Stimulated activated CD4-positive, alpha-beta T cell treated with anti-CD3 and anti-CD28 coated beads, TNF-alpha, amount 100 ng/mL, for 48 hours (primary cell): ENCODE results near the gene NFAT5.
"Not testable (repeated sequence)": the region's sequence is repeated elsewhere in the genome, so short reads cannot be mapped to it uniquely, and the experiment has no call there.

Experiments used
- DNase-seq, 3 donors: peaks; one replicate each; pipeline ENCODE4 v3.0.0-alpha.2; 2020; ENCODE audit warnings: low read depth in 3 of 3

The NFAT5 gene

DNA sequence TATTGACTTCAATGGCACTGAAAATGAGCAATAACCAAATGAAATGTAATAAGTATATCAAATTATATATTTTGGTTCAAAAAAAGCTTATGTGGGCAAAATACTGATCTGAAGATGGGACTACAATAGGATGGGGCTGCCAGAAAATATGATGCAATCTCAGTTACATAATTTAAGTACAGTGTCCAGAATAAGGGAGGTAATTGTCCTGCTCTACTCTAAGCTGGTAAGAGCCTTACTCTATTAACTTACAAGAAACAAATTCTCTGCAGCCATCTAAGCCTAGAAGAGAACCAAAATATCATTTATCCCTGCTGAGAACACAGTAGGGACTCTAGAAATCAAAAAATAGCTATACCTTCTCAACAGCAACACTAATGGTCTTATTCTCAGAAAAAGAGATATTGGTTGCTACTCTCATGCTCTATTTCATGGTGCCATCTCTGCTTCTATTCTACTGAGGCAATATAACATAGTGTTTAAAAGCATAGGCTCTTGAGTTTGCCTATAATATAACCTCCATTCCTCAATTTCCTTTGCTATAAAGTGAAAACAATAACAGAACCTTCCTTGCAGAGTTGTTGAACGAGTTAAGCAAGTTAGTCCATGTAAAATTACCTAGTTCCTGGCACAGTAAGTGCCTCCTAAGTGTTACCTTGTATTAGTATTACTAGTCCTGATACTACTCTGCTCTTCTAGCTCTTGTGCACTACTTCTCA is 140.6 kb downstream of the NFAT5 start:
- no peak for DNase-seq

DNA sequence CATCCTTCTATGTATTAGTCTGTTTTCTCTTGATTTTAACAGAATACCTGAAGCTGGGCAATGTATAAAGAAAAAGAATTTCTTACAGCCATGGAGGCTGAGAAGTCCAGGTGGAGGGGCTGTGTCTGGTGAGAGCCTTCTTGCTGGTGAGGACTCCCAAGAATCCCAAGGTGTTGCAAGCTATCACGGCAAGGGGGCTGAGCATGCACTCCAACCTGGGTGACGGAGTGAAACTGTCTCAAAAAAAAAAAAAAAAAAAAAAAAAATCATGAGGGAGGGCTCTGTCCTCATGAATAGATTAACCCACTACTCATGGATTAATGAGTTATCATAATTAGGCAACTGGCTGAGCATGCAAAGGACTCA is 141.2 kb downstream of the NFAT5 start:
- no peak for DNase-seq

DNA sequence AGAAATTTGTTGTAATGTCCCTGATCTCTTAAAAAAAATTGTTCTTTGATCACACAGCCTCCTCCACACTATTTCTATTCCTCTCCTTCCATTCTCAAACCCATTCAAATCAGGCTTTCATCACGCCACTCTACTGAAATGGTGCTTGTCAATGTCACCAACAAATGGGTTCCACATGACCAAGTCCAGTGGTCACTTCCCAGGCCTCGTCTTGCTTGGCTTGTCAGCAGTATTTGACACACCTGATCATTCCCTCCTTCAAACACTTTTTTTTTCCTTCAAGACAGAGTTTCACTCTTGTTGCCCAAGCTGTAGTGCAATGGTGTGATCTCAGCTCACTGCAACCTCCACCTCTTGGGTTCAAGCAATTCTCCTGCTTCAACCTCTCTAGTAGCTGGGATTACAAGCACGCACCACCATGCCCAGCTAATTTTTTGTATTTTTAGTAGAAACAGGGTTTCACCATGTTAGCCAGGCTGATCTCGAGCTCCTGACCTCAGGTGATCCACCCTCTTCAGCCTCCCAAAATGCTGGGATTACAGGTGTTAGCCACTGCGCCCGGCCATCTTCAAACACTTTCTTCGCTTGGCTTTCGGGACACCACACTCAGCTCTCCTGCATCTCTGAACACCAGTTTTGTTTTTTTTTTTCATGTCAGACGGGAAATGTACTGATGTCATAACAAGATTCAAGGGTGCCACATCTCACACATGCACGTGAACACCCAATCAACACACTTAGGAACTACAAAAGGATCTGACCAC is 142.3 kb downstream of the NFAT5 start:
- no peak for DNase-seq

DNA sequence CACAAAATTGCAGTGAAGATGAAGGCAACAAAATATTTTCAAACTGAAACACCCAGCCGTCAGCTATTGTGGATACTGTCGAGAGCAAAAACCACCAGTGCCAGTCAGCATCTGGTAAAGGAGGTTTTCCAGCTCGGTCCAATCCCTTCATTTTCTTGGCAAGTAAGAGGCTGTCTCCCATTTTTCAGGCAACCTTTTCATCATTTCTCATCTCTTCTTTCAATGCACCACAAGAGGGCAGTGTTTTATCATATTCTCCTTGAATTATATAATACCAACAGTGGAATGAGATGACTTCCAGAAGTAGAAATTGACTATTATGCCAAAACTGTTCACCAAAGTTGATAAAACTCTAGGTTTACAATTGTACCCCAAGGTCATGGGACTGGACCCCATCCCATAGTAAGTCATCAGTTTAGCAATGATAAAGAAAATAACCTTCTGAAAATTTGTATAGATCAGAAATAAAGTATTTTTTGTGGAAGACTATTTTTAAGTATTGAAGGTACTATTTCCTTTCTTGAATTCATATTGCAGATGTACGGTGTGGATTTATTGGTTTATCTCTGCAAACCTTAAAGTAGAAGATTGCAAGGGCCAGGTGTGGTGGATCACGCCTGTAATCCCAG is 143.8 kb downstream of the NFAT5 start:
- DNase-seq: no peak

DNA sequence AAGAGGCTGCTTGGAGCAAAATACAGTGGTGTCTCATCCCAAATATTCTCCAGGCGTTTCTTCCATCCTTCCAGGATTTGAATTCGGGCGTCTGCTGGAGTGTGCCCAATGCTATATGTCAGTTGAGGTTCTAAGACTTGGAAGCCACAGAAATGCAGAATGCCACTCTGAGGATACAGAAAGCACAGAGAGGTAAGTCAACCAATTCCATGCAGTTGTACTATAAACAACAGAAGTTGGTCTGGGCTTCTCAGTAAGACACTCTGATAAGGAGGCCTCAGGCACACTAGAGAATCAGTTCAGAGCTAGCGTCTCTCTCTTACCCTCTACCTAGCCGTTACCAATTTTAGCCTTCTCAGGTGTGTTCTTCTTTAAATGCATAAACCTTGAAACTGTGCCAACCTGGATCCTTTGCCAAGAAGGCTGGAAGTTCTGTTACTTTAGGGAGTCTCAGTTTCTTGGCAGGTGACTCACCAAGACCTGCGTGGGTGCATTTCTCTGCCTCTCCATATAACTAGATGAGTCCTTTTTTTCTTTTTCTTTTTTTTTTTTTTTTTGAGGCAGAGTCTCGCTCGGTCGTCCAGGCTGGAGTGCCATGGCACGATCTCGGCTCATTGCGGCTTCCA is 145.5 kb downstream of the NFAT5 start:
- DNase-seq: no peak

DNA sequence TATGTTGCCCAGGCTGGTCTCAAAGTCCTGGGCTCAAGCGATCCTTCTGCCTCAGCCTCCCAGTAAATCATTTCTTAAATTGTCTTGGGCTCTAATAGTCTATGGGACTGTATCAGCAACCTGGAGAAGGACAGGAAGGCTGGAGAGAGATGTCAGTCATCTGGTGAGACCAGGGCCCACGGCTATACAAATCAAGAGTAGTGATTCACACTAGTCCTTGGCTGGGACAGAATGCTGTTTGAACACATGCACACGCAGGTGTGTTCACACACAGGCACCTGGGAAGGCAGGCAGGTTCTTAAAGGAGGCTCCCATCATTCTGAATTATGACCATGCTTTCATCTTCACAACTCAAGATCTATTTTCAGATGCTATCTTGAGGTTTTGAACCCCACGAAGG is 146.5 kb downstream of the NFAT5 start:
- no peak for DNase-seq

DNA sequence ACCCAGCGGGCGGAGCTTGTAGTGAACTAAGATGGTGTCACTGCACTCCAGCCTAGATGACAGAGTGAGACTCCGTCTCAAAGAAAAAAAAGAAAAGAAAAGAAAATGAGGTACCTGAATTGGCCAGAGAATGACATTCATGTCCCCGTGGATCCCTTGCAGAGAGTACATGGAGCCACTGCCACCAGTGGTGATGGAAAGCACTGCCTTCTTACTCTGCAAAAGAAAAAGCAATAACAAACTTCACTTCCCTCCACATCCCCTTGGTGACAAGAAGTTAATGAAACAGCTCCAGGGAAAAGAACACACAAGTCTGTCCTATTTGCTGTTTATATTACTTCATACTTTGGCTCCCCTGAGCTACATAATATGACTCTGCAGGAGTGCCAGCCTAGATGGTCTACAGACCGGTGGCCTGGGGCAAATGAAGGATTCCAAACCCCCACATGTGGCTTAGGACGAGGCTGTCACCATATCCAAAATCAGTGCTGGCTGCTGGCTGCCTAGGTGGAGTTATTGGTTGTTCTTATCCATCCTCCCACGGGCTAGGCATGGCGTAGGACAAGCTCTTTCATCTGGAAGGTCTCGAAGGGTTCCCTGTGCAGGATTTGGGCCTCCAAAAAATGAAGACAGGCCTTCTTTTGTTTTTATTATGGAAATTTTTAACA is 147.3 kb downstream of the NFAT5 start:
- DNase-seq: no peak

DNA sequence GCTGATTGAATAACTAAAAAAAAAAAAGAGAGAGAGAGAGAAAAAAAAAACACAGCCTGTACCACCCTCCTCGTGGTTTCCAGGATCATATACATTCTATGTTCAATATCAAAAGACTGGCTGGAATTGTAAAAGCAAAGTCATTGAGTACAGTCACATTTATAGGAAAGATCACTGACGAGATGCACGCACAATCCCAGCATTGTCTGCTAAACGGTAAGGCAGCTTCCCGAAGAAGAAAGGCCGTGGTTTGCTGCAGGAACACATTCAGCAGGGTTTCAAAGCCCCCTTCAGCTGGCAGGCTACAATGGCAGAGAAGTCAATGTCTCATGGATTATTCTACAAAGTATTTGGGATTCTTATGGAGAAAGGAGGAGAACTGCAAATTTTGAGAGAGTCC is 151.3 kb downstream of the NFAT5 start:
- no peak for DNase-seq

DNA sequence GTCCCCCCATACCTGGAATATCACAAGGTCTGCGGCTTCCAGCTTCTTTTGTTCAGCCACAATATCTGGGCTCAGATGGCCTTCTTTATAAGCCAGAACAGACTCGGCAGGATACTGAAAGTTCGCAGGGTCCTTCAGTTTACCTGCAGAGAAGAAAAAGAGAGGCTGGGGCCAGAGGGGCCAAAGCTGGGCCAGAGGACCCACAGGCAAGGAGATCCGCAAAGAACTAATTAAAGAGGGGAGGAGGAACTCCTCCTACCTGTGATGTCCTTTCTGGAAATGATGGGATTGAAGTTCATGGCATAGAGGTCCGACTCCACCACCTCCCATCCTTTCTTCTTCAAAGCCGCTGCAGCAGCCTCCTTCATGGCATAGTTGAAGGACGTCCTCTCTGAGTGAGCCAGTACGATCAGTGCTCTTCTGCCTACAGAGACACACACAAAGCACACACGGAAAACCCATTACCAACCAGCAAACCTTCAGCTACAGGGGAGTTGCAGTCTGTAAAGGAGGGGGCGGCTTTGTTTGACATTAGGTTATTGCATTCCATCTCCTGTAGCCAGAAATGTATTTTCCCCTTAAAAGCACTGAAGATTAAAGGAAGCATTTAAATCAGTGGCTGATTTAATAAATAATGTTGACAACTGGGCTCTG is 152.5 kb downstream of the NFAT5 start:
- no peak for DNase-seq

DNA sequence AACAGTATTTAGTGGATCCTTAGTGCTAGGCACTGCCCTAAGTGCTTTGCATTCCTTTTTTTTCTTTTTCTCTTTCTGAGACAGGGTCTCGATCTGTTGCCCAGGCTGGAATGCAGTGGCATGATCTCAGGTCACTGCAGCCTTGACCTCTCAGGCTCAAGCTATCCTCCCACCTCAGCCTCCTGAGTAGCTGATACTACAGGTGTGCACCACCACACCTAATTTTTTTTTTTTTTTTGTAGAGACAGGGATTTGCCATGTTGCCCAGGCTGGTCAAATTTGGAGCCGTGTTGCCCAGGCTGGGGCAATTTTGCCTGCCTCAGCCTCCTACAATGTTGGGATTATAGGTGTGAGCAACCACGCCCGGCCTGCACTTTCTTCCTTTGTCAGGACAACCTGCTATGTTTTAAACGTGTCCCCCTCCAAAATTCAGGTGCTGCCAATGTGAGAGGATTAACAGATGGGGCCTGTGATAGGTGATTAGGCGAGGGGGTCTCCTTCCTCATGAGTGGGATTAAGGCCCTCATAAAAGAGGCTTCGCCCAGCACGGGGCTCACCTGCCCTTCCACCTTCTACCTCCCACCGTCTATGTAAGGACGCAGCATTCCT is 155.2 kb downstream of the NFAT5 start:
- no peak for DNase-seq

DNA sequence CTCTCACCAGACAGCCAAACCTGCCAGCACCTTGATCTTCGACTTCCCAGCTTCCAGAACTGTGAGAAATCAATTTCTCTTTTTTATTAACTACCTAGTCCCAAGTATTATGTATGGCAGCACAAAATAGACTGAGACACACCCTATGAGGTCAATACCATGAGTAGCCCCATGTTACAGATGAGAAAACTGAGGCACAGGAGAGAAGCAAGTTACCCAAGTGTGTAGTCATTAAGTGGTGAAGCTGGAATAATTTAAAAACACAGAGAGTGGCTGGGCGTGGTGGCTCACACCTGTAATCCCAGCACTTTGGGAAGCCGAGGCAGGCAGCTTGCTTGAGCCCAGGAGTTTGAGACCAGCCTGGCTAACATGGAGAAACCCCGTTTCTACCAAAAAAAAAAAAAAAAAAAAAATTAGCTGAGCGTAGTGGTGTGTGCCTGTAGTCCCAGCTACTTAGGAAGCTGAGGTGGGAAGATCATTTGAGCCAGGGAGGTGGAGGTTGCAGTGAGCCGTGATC is 155.7 kb downstream of the NFAT5 start:
- DNase-seq: no peak

DNA sequence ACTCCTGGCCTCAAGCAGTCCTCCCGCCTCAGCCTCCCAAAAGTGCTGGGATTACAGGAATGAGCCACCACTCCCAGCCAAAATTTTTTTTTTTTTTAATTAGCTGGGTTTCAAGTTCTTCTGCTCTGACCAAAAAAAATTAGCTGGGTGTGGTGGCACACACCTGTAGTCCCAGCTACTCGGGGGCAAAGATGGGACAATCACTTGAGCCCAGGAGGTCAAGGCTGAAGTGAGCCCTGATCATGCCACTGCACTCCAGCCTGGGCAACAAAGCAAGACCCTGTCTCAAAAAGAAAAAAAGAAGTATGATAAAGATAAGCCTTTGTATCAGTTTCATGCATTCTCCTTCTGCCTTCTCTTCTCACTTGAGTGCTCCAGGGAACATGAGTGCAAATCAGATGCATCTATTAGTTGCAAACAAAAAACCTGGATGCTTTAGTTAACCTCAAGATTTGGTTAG is 158.7 kb downstream of the NFAT5 start:
- DNase-seq: no peak

DNA sequence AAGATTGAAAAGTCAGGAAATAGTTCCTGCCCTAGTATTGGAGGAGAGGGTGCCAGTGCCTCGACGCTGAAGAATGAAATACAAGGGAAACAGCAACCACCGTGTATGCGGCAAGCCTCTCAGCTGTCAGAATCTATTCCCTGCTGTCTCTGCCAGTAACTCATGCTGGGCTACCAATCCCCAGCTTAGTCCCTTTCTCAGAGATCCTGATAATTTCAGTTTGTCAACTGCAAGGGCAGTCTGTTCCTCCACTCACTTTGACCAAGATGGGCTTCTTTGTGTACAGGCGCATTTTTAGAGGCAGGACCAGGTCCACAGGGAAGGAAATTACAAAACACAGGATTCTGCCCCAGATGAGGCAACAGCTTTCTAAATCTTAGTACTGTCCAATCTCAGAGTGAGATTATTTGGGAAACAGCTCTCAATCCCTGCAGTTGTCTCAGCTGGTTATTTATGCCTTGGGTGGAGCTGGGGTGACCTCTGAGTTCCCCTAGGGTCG is 159.3 kb downstream of the NFAT5 start:
- no peak for DNase-seq

DNA sequence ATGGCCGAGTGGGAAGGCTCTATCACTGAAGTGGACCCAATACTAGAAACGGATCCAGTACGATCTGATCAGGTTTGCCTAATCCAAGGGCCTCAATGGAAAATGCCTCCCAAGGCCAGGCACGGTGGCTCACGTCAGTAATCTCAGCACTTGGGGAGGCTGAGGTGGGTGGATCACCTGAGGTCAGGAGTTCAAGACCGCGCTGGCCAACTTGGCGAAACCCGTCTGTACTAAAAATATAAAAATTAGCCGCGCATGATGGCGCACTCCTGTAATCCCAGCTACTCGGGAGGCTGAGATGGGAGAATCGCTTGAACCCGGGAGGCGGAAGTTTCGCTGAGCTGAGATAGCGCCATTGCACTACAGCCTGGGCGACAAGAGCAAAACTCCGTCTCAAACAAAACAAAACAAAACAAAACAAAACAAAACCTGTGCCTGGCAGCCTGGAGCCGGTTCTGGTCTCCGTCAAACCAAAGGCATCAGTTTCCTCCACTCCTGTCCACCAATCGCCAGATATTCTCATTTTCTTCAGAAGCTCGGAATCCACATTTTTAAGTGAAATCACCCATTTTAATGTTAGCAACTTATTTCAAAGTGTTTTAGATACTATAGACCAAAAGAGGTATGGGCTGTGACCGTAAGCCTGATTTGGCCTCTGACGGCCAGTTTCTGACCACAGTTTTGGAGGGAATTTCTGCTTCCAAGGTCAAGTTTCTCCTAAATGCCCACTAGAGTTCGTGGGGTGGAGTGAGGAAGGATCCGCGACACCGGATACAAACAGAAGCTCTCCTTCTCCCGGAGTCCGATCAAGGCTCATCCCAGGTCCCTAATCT is 159.9 kb downstream of the NFAT5 start:
- DNase-seq: no peak

DNA sequence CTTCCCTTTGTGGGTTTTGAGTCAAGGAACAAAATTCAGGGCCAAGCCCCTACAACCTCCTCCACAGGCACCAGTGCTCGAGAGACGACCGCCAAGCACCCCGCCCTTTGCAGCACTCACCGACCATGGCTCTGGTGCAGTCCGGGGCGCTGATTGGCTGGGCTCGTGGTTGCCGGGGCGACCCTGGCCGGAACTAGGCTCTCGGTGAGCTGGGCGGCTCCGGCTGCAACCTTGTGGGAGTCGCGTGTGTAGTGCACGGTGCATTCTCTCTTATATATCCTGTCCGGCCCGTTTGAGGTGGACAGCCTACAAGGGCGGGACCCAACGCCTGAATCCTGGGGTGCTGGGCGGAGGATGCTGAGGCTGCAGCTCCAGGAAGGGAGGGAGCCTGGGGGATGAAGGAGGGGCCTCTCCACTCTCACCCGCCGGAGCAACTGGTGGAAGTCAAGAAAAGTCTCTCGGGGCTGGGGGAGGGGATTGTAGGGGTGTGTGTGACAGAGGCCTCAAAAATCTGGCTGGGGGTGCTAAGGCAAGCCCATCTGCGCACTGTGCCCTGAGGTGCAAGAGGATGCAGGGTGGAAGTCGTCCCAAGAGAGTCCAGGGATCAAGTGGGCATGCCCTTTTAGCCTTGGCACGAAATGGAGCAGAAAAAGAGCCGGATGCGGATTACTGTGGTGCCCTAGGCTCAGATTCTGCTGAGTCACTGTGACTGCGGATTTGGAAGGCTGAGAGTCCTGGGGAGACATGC is 160.7 kb downstream of the NFAT5 start, which contains the start of gene NQO1:
TSS of gene NQO1 (minus strand) at position 248 of the 748 bp plus-strand sequence. CDS start at position 127, 121 bp downstream.
- DNase-seq: peak; percentile 82 to 91 (median 87)

DNA sequence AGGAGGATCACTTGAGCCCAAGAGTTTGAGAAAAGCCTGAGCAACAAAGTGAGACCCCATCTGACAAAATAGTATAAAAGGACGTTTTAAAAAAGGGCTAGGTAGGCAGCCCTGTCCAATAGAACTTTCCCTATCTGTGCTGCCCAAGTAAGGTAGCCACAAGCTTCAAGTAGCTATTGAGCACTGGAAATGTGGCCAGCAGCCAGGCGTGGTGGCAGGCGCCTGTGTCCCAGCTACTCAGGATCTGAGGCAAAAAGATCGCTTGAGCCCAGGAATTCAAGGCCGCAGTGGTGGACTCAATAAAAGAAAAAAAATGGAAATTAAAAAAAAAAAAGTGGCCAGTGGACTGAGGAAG is 162.1 kb downstream of the NFAT5 start:
- no peak for DNase-seq

DNA sequence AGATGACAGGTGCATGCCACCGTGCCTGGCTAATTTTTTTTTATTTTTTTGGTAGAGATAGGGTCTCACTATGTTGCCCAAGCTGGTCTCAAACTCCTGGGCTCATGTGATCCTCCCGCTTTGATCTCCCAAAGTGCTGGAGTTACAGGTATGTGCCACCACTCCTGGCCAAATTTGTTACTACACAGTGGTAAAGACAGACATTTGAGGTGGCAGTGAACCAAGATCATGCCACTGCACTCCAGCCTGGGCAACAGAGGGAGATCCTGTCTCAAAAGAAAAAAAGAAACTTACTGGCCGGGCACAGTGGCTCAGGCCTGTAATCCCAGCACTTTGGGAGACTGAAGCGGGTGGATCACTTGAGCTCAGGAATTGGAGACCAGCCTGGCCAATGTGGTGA is 163.3 kb downstream of the NFAT5 start:
- not testable (repeated sequence) for DNase-seq

DNA sequence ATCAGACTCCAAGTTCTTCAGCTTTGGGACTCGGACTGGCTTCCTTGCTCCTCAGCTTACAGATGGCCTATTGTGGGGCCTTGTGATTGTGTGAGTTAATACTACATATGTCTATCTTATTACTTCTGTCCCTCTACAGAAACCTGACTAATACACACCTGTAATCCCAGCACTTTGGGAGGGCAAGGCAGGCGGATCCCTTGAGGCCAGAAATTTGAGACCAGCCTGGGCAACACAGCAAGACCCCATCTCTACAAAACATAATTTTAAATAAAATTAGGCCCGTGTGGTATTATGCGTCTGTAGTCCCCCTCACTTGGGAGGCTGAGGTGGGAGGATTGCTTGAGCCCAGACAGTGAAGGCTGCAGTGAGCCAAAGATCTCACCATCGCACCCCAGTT is 165.5 kb downstream of the NFAT5 start:
- DNase-seq: not testable (repeated sequence)

DNA sequence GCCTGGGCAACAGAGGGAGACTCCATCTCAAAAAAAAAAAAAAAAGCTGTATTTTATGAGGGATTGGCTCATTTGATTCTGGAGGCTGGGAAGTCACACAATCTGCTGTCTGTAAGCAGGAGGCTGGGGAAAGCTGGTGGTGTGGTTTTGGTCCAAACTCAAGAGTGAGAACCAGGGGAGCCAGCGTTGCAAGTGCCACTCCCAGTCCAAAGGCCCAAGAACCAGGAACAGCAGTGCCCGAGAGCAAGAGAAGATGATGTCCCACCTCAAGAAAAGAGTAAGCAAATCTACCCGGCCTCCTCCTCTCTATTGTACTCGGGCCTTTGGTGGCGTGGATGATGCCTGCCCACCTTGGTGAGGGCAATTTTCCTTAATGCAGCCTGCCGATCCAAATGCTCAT is 166.3 kb downstream of the NFAT5 start:
- DNase-seq: no peak
